ENCODE data around the gene SCAMP4.

The SCAMP4 gene

GRCh38 chr19:1941146-1942077 lies 36.2 kb downstream of the SCAMP4 start, which contains the start of gene CSNK1G2:
Gene CSNK1G2, plus strand, starts transcription at chr19:1941172. Its CDS starts 28,601 bp downstream, at chr19:1969773.
- Histone ChIP-seq H2AK5ac (ENCODE audit: low read length) (peak within 1 kb of the TSS; percentile 96), H3K27me3 (ENCODE audit: insufficient read depth, low read length) (no peaks in the 10 kb centered on the region), H3K23ac (ENCODE audit: low read length) (no peak within 1 kb of the TSS)

GRCh38 chr19:1942078-1942933 lies 37.1 kb downstream of the SCAMP4 start:
- peak overlapping the region; percentile 84 for H3K4me3 ChIP-seq (ENCODE audit: low read depth, low read length)
- H3K4me2 ChIP-seq (ENCODE audit: low read length), result peak overlapping the region; percentile 91
- peak overlapping the region; percentile 51 for H2BK5ac ChIP-seq (ENCODE audit: low read depth, low read length, poor library complexity)
- peak; percentile 59 to 75 for DNase-seq
- H2BK12ac ChIP-seq (ENCODE audit: low read length), result no peak overlapping the region
- no CpG with 5 or more reads among the region's 40 CpGs for WGBS (ENCODE audit: extremely low coverage, insufficient coverage, insufficient read length)
- peaks cover 20% of the 10 kb centered on the region for H3K79me1 ChIP-seq (ENCODE audit: low read length)
- H3K36me3 ChIP-seq (ENCODE audit: control insufficient read depth in 1 of 2, insufficient read depth in 2 of 2, low read length in 2 of 2), result peaks cover 4 to 6% of the 10 kb centered on the region in 2 experiments
- peak overlapping the region; percentile 73 for H3K9ac ChIP-seq (ENCODE audit: low read length)
- H3K27me3 ChIP-seq (ENCODE audit: insufficient read depth, low read length), result no peaks in the 10 kb centered on the region
- H3K79me2 ChIP-seq (ENCODE audit: control insufficient read depth, insufficient read depth, low read length, poor library complexity), result peaks cover 48% of the 10 kb centered on the region
- peak overlapping the region; percentile 18 for H2AFZ ChIP-seq (ENCODE audit: insufficient read depth, low read length, poor library complexity)
- peak overlapping the region; percentile 79 for H2BK120ac ChIP-seq (ENCODE audit: insufficient read depth, low read length, poor library complexity)
- H3K14ac ChIP-seq (ENCODE audit: low read length), result peak overlapping the region; percentile 93
- H4K91ac ChIP-seq (ENCODE audit: low read depth, low read length), result peak overlapping the region; percentile 49
- peak overlapping the region; percentile 65 for H3K18ac ChIP-seq (ENCODE audit: low read length)
- peak overlapping the region; percentile 89 for H3K27ac ChIP-seq (ENCODE audit: low read depth, low read length)
- peak overlapping the region; percentile 68 for H4K12ac ChIP-seq (ENCODE audit: low read depth, low read length)
- no peaks in the 10 kb centered on the region for H3K9me3 ChIP-seq (ENCODE audit: insufficient read depth, low read depth, low read length)
- no peak overlapping the region for H3K23ac ChIP-seq (ENCODE audit: low read length)
- H3K4me1 ChIP-seq (ENCODE audit: control insufficient read depth in 1 of 2, insufficient read depth in 2 of 2, low read length in 2 of 2), result peaks cover 12 to 15% of the 10 kb centered on the region in 2 experiments
- H2AK5ac ChIP-seq (ENCODE audit: low read length), result peak overlapping the region; percentile 82
- H3K4ac ChIP-seq (ENCODE audit: low read depth, low read length), result peak overlapping the region; percentile 98
- peak overlapping the region; percentile 63 for H4K8ac ChIP-seq (ENCODE audit: low read depth, low read length)

More at GRCh38 chr19:1941146-1942077, 36.2 kb downstream of the SCAMP4 start, which contains the start of gene CSNK1G2:
- Histone ChIP-seq H2BK120ac (ENCODE audit: insufficient read depth, low read length, poor library complexity) (peak within 1 kb of the TSS; percentile 90), H3K79me1 (ENCODE audit: low read length) (peaks cover 20% of the 10 kb centered on the region), H3K14ac (ENCODE audit: low read length) (peak within 1 kb of the TSS; percentile 91), H2BK5ac (ENCODE audit: low read depth, low read length, poor library complexity) (peak within 1 kb of the TSS; percentile 85), H4K91ac (ENCODE audit: low read depth, low read length) (peak within 1 kb of the TSS; percentile 95), H2AFZ (ENCODE audit: insufficient read depth, low read length, poor library complexity) (peak within 1 kb of the TSS; percentile 77), H2BK12ac (ENCODE audit: low read length) (peak within 1 kb of the TSS; percentile 33), H3K36me3 (ENCODE audit: control insufficient read depth in 1 of 2, insufficient read depth in 2 of 2, low read length in 2 of 2) (peaks cover 0 to 2% of the 10 kb centered on the region in 2 experiments), H3K4me1 (ENCODE audit: control insufficient read depth in 1 of 2, insufficient read depth in 2 of 2, low read length in 2 of 2) (peaks cover 12 to 15% of the 10 kb centered on the region in 2 experiments), H3K4ac (ENCODE audit: low read depth, low read length) (peak within 1 kb of the TSS; percentile 98), H3K9me3 (ENCODE audit: insufficient read depth, low read depth, low read length) (no peaks in the 10 kb centered on the region), H3K9ac (ENCODE audit: low read length) (peak within 1 kb of the TSS; percentile 93), H3K79me2 (ENCODE audit: control insufficient read depth, insufficient read depth, low read length, poor library complexity) (peaks cover 46% of the 10 kb centered on the region), H3K27ac (ENCODE audit: low read depth, low read length) (peak within 1 kb of the TSS; percentile 89), H3K4me2 (ENCODE audit: low read length) (peak within 1 kb of the TSS; percentile 91), H4K12ac (ENCODE audit: low read depth, low read length) (peak within 1 kb of the TSS; percentile 61), H3K18ac (ENCODE audit: low read length) (peak within 1 kb of the TSS; percentile 88), H4K8ac (ENCODE audit: low read depth, low read length) (peak within 1 kb of the TSS; percentile 95), H3K4me3 (ENCODE audit: low read depth, low read length) (peak within 1 kb of the TSS; percentile 84)
- no CpG with 5 or more reads among the region's 97 CpGs for WGBS (ENCODE audit: extremely low coverage, insufficient coverage, insufficient read length)
- no peak for DNase-seq

GRCh38 chr19:1942934-1943555 lies 37.8 kb downstream of the SCAMP4 start:
- peak overlapping the region; percentile 2 for H3K14ac ChIP-seq (ENCODE audit: low read length)
- peaks cover 3% of the 10 kb centered on the region for H3K9me3 ChIP-seq (ENCODE audit: insufficient read depth, low read depth, low read length)
- peak overlapping the region; percentile 98 for H3K4ac ChIP-seq (ENCODE audit: low read depth, low read length)
- H2AK5ac ChIP-seq (ENCODE audit: low read length), result peak overlapping the region; percentile 18
- H3K27ac ChIP-seq (ENCODE audit: low read depth, low read length), result peak overlapping the region; percentile 89
- H3K9ac ChIP-seq (ENCODE audit: low read length), result peak overlapping the region; percentile 1
- H3K36me3 ChIP-seq (ENCODE audit: control insufficient read depth in 1 of 2, insufficient read depth in 2 of 2, low read length in 2 of 2), result peaks cover 5 to 6% of the 10 kb centered on the region in 2 experiments
- WGBS (ENCODE audit: extremely low coverage, insufficient coverage, insufficient read length), result no CpG with 5 or more reads among the region's 21 CpGs
- H3K4me1 ChIP-seq (ENCODE audit: control insufficient read depth in 1 of 2, insufficient read depth in 2 of 2, low read length in 2 of 2), result peaks cover 12 to 20% of the 10 kb centered on the region in 2 experiments
- peak overlapping the region; percentile 91 for H3K4me2 ChIP-seq (ENCODE audit: low read length)
- no peak for DNase-seq
- peaks cover 20% of the 10 kb centered on the region for H3K79me1 ChIP-seq (ENCODE audit: low read length)
- no peak overlapping the region for H4K91ac ChIP-seq (ENCODE audit: low read depth, low read length)
- H2BK5ac ChIP-seq (ENCODE audit: low read depth, low read length, poor library complexity), result no peak overlapping the region
- peak overlapping the region; percentile 47 for H4K12ac ChIP-seq (ENCODE audit: low read depth, low read length)
- H3K4me3 ChIP-seq (ENCODE audit: low read depth, low read length), result peak overlapping the region; percentile 84
- peak overlapping the region; percentile 17 for H2AFZ ChIP-seq (ENCODE audit: insufficient read depth, low read length, poor library complexity)
- no peaks in the 10 kb centered on the region for H3K27me3 ChIP-seq (ENCODE audit: insufficient read depth, low read length)
- no peak overlapping the region for H3K18ac ChIP-seq (ENCODE audit: low read length)
- H4K8ac ChIP-seq (ENCODE audit: low read depth, low read length), result peak overlapping the region; percentile 7
- H3K79me2 ChIP-seq (ENCODE audit: control insufficient read depth, insufficient read depth, low read length, poor library complexity), result peaks cover 56% of the 10 kb centered on the region
- no peak overlapping the region for H2BK120ac ChIP-seq (ENCODE audit: insufficient read depth, low read length, poor library complexity)
- H2BK12ac ChIP-seq (ENCODE audit: low read length), result no peak overlapping the region
- H3K23ac ChIP-seq (ENCODE audit: low read length), result no peak overlapping the region

All from trophoblast cell (in vitro differentiated cells and primary cell).